Spleen (tissue), 7 donors: ENCODE measurements around the gene CCDC192.

Experiments
- CTCF ChIP-seq, 11 experiments: fragments of 200-600 bp in 7 of 11; fragments of 450-650 bp in 4 of 11; sonication (generic) in 4 of 11; IDR thresholded peaks in 8 of 11; conservative IDR thresholded peaks in 3 of 11; 1 replicate in 7 of 11; 2 replicates in 4 of 11; pipeline versions ENCODE4 v1.4.0 to v1.8.0; 2016 to 2021; ENCODE audit warnings: antibody characterized with exemption in 11 of 11, inconsistent platforms in 4 of 11, mild to moderate bottlenecking in 1 of 11
- POLR2A ChIP-seq, 3 donors: fragments of 450-650 bp; IDR thresholded peaks; one replicate each; pipeline ENCODE4 v1.5.1; 2017; ENCODE audit warnings: antibody characterized with exemption in 3 of 3, mild to moderate bottlenecking in 1 of 3
- donor health status: DM: no; HTN: no; CAD: no; lungs with moderate emphysema.
- donor health status: DM: no; HTN: no; CAD: no.
- donor health status: DM: no; HTN: no; CAD: no.

GRCh38 chr5:127656825-127657224, 46.4 kb upstream of the CCDC192 start:
- TF ChIP-seq CTCF (IDR thresholded peaks at IDR 0.05 in 8 of 11, conservative IDR thresholded peaks at IDR 0.05 in 3 of 11): no peak
- no peak for TF ChIP-seq POLR2A (IDR thresholded peaks at IDR 0.05)
